Endothelial cell of hepatic sinusoid (primary cell): ENCODE data around the gene HHLA2.

ENCODE experiments used
- in situ Hi-C: cut with HindIII; loops from 2 replicates; pipeline ENCODE4 v1.10.0; 2017; ENCODE audit warnings: low sequenced_read_pairs

The HHLA2 gene

DNA sequence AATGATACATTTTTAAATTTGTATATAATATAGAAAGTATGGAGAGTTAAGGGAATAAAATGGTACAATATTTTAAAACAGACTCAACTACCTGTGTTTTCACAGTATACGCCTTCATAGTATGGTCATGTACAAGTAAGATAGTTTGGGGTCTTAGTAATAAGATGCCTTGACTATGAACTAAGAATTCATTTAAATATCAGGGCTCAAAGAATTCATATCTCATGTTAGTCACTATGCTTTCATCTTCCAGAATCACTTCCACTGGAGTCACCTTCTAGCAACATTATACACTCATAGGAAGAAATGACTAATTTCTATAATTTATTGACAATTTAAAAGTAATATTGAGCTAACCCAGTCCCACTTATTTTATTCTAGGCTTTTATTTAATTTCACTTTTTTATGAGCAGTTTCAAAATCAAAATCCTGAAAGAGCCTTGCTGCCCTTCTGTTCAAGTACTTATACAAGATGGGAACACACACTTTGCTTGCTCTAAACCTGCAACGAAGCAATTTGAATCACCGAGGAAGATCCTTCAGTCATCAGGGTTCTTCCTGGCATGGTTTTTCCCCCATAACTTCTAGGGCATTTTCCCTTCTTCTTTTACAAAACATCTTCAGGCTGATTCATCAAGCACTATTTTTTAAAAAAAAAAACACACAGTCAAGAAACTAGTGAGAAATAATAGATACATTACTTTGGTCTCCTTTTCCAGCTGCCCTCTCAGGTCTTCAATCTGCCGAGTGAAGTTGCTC, 119.9 kb downstream of the HHLA2 start:
- in situ Hi-C loops: no loop called here

- in situ Hi-C loops: no loop called here
Observed at GRCh38 chr3:108420926-108421325, 124.6 kb downstream of the HHLA2 start.
